GM23248 (cell line): ENCODE results near the gene DCAF7. TPM values are rescaled to one million over a fixed set of nuclear protein-coding genes. Genes with fewer than 3 reads are reported as not detected.
A peak's percentile ranks its signal among the peaks of the same experiment; 100 is the strongest.

ENCODE experiments used
- DNase-seq: peaks from one replicate; pipeline ENCODE4 v3.0.0-alpha.2; 2015
- H2AFZ ChIP-seq: fragments of 200-600 bp; sonication (generic); 2 replicates; pipeline ENCODE4 v1.6.1; 2016; ENCODE audit warnings: antibody characterized with exemption
- H3F3A ChIP-seq: fragments of 200-600 bp; sonication (generic); 2 replicates; pipeline ENCODE4 v1.6.1; 2016; ENCODE audit warnings: mild to moderate bottlenecking, antibody characterized with exemption, mixed run types; ENCODE audit not compliant: insufficient read depth
- H3K27ac ChIP-seq: fragments of 200-600 bp; sonication (generic); 2 replicates; pipeline ENCODE4 v1.5.1; 2016; ENCODE audit warnings: mild to moderate bottlenecking
- H3K27me3 ChIP-seq: fragments of 200-600 bp; sonication (generic); replicated peaks from 2 replicates; pipeline ENCODE4 v1.6.1; 2016; ENCODE audit warnings: mild to moderate bottlenecking; ENCODE audit not compliant: insufficient read depth
- H3K36me3 ChIP-seq: fragments of 200-600 bp; sonication (generic); 2 replicates; pipeline ENCODE4 v1.6.1; 2016; ENCODE audit warnings: low read depth, mild to moderate bottlenecking
- H3K4me1 ChIP-seq: fragments of 200-600 bp; sonication (generic); 2 replicates; pipeline ENCODE4 v1.6.1; 2016; ENCODE audit warnings: mild to moderate bottlenecking; ENCODE audit not compliant: insufficient read depth
- H3K4me2 ChIP-seq: fragments of 200-600 bp; sonication (generic); one replicate; pipeline ENCODE4 v1.6.1; 2016; ENCODE audit warnings: mild to moderate bottlenecking; ENCODE audit not compliant: unreplicated experiment
- H3K4me3 ChIP-seq: fragments of 200-600 bp; sonication (generic); 2 replicates; pipeline ENCODE4 v1.5.1; 2016; ENCODE audit warnings: mild to moderate bottlenecking
- H3K79me2 ChIP-seq: fragments of 200-600 bp; sonication (generic); 2 replicates; pipeline ENCODE4 v1.6.1; 2016; ENCODE audit warnings: mild to moderate bottlenecking; ENCODE audit not compliant: insufficient read depth
- H3K9ac ChIP-seq: fragments of 200-600 bp; sonication (generic); 2 replicates; pipeline ENCODE4 v1.6.1; 2016; ENCODE audit warnings: mild to moderate bottlenecking
- H3K9me2 ChIP-seq: fragments of 200-600 bp; sonication (generic); 2 replicates; pipeline ENCODE4 v1.6.1; 2016; ENCODE audit warnings: mixed run types, mild to moderate bottlenecking, moderate library complexity; ENCODE audit not compliant: insufficient read depth
- H3K9me3 ChIP-seq: fragments of 200-600 bp; sonication (generic); one replicate; pipeline ENCODE4 v1.6.1; 2017; ENCODE audit warnings: low read depth
- H4K20me1 ChIP-seq: fragments of 200-600 bp; sonication (generic); 2 replicates; pipeline ENCODE4 v1.6.0; 2016; ENCODE audit not compliant: insufficient read depth
- EZH2 ChIP-seq: fragments of 200-600 bp; sonication (generic); IDR thresholded peaks from 2 replicates; pipeline ENCODE4 v1.6.1; 2018; ENCODE audit warnings: antibody characterized with exemption, mild to moderate bottlenecking; ENCODE audit not compliant: insufficient read depth, poor library complexity, severe bottlenecking
- EZH2phosphoT487 ChIP-seq: fragments of 200-600 bp; sonication (generic); IDR thresholded peaks from 2 replicates; pipeline ENCODE4 v1.6.1; 2018; ENCODE audit warnings: antibody characterized with exemption, moderate library complexity, mild to moderate bottlenecking, low read depth; ENCODE audit not compliant: insufficient read depth
- WGBS, 2 experiments: methylation state at CpG; one replicate each; pipeline ENCODE4 v1.1.6; 2015 to 2017; ENCODE audit warnings: low lambda C conversion rate in 2 of 2, low coverage in 1 of 2; ENCODE audit errors: missing lambda C conversion rate in 2 of 2; 5-methylcytosine and 5-hydroxymethylcytosine counted together
- in situ Hi-C: fragments of 300-500 bp; cut with MboI; formaldehyde crosslinking; loops from 2 replicates; pipeline ENCODE4 v1.15.0; 2020
- polyA plus RNA-seq: library from polyadenylated mRNA; unstranded; fragments of >200 nt; fragmentation: Nextera tagmentation; extraction: Ambion mirVana; gene quantifications from 2 replicates; pipeline ENCODE4 v1.2.1, GENCODE V29; 2016
- total RNA-seq: library from RNA; depleted of rRNA; stranded (reverse); fragments of >200 nt; shearing (Covaris generic); gene quantifications from 2 replicates; pipeline ENCODE4 v1.2.3, GENCODE V29; 2014

The DCAF7 gene
- total and polyA plus RNA-seq, 2 experiments from 2014 or later: 21.2 to 38.2 TPM

DNA sequence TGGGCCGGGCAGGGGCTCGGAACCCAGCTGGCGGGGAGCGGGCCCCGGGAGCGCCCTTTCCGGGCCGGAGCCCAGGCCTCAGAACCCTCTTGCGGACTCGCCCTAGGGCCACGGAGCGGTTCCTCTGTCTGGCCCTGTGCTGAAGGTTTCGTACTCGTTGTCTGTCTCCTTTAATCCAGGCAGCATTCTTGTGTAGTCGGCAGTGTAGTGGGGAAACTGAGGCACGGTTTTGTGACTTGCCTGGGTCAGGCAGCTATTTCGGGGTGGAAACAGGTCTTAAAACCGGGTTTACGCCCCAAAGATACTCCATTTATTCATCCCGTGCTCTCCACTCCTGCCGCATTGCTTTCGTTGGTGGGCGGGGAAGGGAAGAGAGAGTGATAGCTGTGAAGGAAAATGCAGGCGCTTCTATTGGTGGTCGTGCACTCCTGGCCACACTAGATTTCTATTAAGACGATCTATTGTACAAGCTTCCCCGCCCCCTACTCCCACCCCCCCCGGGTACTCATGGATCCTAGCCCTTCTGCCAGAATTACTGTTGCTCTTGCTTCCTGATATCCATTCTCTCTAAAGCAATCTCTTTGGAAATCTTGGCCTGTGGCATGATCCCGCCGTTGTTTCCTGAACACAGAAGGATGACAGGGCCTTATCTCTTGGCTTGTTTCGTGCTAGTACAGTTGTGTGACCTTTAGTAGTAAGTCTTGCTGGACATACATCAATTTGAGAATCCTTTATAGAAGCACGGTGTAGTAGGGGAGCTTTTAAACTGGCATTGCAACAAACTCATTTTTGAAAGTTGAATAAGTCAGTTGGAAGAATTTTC lies 751 bp downstream of the DCAF7 start:
- Histone ChIP-seq H3K9ac (peak overlapping the region; percentile 90), H2AFZ (peak overlapping the region; percentile 67), H3K36me3 (no peaks in the 10 kb centered on the region), H3F3A (peaks cover 14% of the 10 kb centered on the region), H3K27me3 (no peaks in the 10 kb centered on the region), H3K4me3 (peak overlapping the region; percentile 82), H3K9me3 (no peaks in the 10 kb centered on the region), H3K4me2 (peak overlapping the region; percentile 99), H3K9me2 (no peaks in the 10 kb centered on the region), H3K79me2 (peaks cover 57% of the 10 kb centered on the region), H4K20me1 (peaks cover 26% of the 10 kb centered on the region), H3K4me1 (peaks cover 20% of the 10 kb centered on the region), H3K27ac (peak overlapping the region; percentile 82)
- DNase-seq: peak; percentile 71
- 0 to 1% methylated on average over 31 to 32 of the region's 32 CpGs for WGBS, 2 experiments
- in situ Hi-C loops: no loop called here
- TF ChIP-seq EZH2: no peak
- TF ChIP-seq EZH2phosphoT487: no peak

DNA sequence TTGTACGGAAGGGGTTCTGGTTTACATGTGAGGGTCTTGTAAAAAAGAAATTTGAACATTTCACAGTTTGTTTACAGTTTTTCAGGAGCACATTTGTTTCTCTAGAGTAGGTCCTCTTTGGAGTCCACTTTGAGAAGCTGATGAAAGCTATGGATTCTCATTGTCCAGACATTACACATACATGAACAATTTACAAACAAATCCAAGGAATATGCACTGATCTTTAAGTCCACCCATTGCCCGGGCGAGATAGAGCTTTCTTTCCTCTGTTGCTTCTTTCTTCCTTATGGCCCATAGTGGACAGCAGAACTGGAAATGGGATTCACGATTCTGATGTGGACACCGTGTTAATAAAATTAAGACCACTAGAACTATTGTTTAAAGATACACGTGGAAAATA lies 1.9 kb downstream of the DCAF7 start:
- Histone ChIP-seq H4K20me1 (peaks cover 28% of the 10 kb centered on the region), H3K4me3 (peak overlapping the region; percentile 82), H3K27ac (peak overlapping the region; percentile 82), H3K4me1 (peaks cover 20% of the 10 kb centered on the region), H3K9me3 (no peaks in the 10 kb centered on the region), H3K79me2 (peaks cover 69% of the 10 kb centered on the region), H3F3A (peaks cover 14% of the 10 kb centered on the region), H3K4me2 (peak overlapping the region; percentile 99), H2AFZ (no peak overlapping the region), H3K36me3 (no peaks in the 10 kb centered on the region), H3K9ac (peak overlapping the region; percentile 90), H3K27me3 (no peaks in the 10 kb centered on the region), H3K9me2 (no peaks in the 10 kb centered on the region)
- no peak for TF ChIP-seq EZH2phosphoT487
- TF ChIP-seq EZH2: no peak
- peak; percentile 50 for DNase-seq
- WGBS, 2 experiments: 54 to 55% methylated on average over 6 of the region's 6 CpGs
- in situ Hi-C loops: no loop called here

- Histone ChIP-seq H3K4me3 (no peak overlapping the region), H3K27ac (no peak overlapping the region), H2AFZ (no peak overlapping the region), H3F3A (peaks cover 14% of the 10 kb centered on the region), H3K9me2 (no peaks in the 10 kb centered on the region), H3K4me2 (no peak overlapping the region), H3K79me2 (peaks cover 99% of the 10 kb centered on the region), H3K9ac (no peak overlapping the region), H3K9me3 (no peaks in the 10 kb centered on the region), H3K36me3 (no peaks in the 10 kb centered on the region), H4K20me1 (peaks cover 49% of the 10 kb centered on the region), H3K4me1 (peaks cover 16% of the 10 kb centered on the region), H3K27me3 (no peaks in the 10 kb centered on the region)
- TF ChIP-seq EZH2 (no peak), EZH2phosphoT487 (no peak)
- in situ Hi-C loops: no loop called here
- WGBS, 2 experiments: 88 to 91% methylated on average over 7 of the region's 7 CpGs
- DNase-seq: no peak
Observed at GRCh38 chr17:63555500-63556156, 5.4 kb downstream of the DCAF7 start.

- 89 to 96% methylated on average over 2 of the region's 2 CpGs for WGBS, 2 experiments
- Histone ChIP-seq H3K9me2 (no peaks in the 10 kb centered on the region), H2AFZ (no peak overlapping the region), H3K4me1 (peaks cover 10% of the 10 kb centered on the region), H4K20me1 (peaks cover 44% of the 10 kb centered on the region), H3F3A (peaks cover 3% of the 10 kb centered on the region; the same call in 1 of the 2 replicates), H3K4me3 (no peak overlapping the region), H3K9me3 (no peaks in the 10 kb centered on the region), H3K27ac (no peak overlapping the region), H3K36me3 (no peaks in the 10 kb centered on the region), H3K79me2 (peaks cover 99% of the 10 kb centered on the region), H3K27me3 (no peaks in the 10 kb centered on the region), H3K4me2 (no peak overlapping the region), H3K9ac (no peak overlapping the region)
- TF ChIP-seq EZH2phosphoT487 (no peak), EZH2 (no peak)
- in situ Hi-C loops: no loop called here
- DNase-seq: no peak
Observed at GRCh38 chr17:63557416-63557815, 7.1 kb downstream of the DCAF7 start.
